H1 (cell line): Measurements from ENCODE around the gene DYSF. TPM values are rescaled to one million over a fixed set of nuclear protein-coding genes. Genes with fewer than 3 reads are reported as not detected.

ENCODE experiments used
- CTCF ChIA-PET: fragments of 300-600 bp; sonication (Branson Sonifier 250); formaldehyde crosslinking; loops from one replicate; lab custom pipeline; 2021; ENCODE audit not compliant: partially characterized antibody; lab: Charles Lee
- POLR2A ChIA-PET: fragments of 300-600 bp; sonication (Branson Sonifier 250); formaldehyde crosslinking; loops from one replicate; lab custom pipeline; 2021; ENCODE audit warnings: inconsistent platforms; ENCODE audit not compliant: partially characterized antibody; lab: Charles Lee
- DNase-seq, 2 experiments: peaks; one replicate each; pipeline versions ENCODE4 v3.0.0 to v3.0.0-alpha.2; 2010 to 2022; ENCODE audit warnings: low spot score in 2 of 2, low read depth in 1 of 2, mixed read lengths in 1 of 2
- FAIRE-seq: peaks from 2 replicates; lab custom pipeline; 2011; peaks lifted over from hg19 to GRCh38; lab: Jason Lieb, UNC
- H2AFZ ChIP-seq: 2 replicates; pipeline ENCODE4 v1.8.1; 2012; ENCODE audit warnings: low read length, inconsistent platforms
- H2AK5ac ChIP-seq: 2 replicates; pipeline ENCODE4 v1.6.1; 2013; ENCODE audit warnings: low read depth, low read length
- H2BK120ac ChIP-seq: replicated peaks from 2 replicates; pipeline ENCODE3; 2013; ENCODE audit warnings: low read depth, low read length, inconsistent platforms
- H2BK12ac ChIP-seq: 2 replicates; pipeline ENCODE4 v1.6.1; 2013; ENCODE audit warnings: low read depth, low read length
- H2BK15ac ChIP-seq: 2 replicates; pipeline ENCODE4 v1.6.1; 2013; ENCODE audit warnings: low read length
- H2BK20ac ChIP-seq: 2 replicates; pipeline ENCODE4 v1.6.1; 2013; ENCODE audit warnings: low read length
- H2BK5ac ChIP-seq: 2 replicates; pipeline ENCODE4 v1.6.1; 2013; ENCODE audit warnings: low read depth, low read length
- H3K14ac ChIP-seq: 2 replicates; pipeline ENCODE4 v1.6.1; 2013; ENCODE audit warnings: inconsistent platforms; ENCODE audit not compliant: insufficient read length
- H3K18ac ChIP-seq: 2 replicates; pipeline ENCODE4 v1.6.1; 2013; ENCODE audit warnings: low read length; ENCODE audit errors: extremely low read depth
- H3K23ac ChIP-seq: 2 replicates; pipeline ENCODE4 v1.6.1; 2013; ENCODE audit warnings: inconsistent platforms; ENCODE audit not compliant: insufficient read length
- H3K23me2 ChIP-seq: 2 replicates; pipeline ENCODE4 v1.6.1; 2013; ENCODE audit warnings: low read depth, low read length
- H3K27ac ChIP-seq: 2 replicates; pipeline ENCODE4 v1.6.1; 2011; ENCODE audit warnings: low read depth, low read length, inconsistent platforms
- H3K27me3 ChIP-seq, 4 experiments: replicated peaks in 1 of 4; 1 replicate in 1 of 4; 2 replicates in 3 of 4; pipeline versions ENCODE4 v1.6.1 to v1.8.1; 2011 to 2013; ENCODE audit warnings: low read length in 3 of 4, mild to moderate bottlenecking in 3 of 4, inconsistent platforms in 2 of 4, mixed read lengths in 2 of 4, moderate library complexity in 1 of 4; ENCODE audit not compliant: control insufficient read depth in 3 of 4, insufficient read depth in 3 of 4; ENCODE audit errors: extremely low read depth in 1 of 4
- H3K36me3 ChIP-seq, 4 experiments: 2 replicates each; pipeline versions ENCODE4 v1.6.1 to v1.8.1; 2011 to 2013; ENCODE audit warnings: mild to moderate bottlenecking in 4 of 4, low read length in 3 of 4, moderate library complexity in 2 of 4, control low read depth in 1 of 4, inconsistent platforms in 1 of 4; ENCODE audit not compliant: insufficient read depth in 4 of 4, control insufficient read depth in 2 of 4
- H3K4ac ChIP-seq: replicated peaks from 2 replicates; pipeline ENCODE3; 2013; ENCODE audit warnings: low read length, low read depth, mixed read lengths, inconsistent platforms; ENCODE audit not compliant: insufficient read length
- H3K4me1 ChIP-seq, 4 experiments: replicated peaks in 1 of 4; 1 replicate in 1 of 4; 2 replicates in 3 of 4; pipeline versions ENCODE4 v1.6.1 to v1.8.1; 2011 to 2013; ENCODE audit warnings: low read length in 3 of 4, inconsistent platforms in 2 of 4, mixed read lengths in 1 of 4; ENCODE audit not compliant: insufficient read depth in 4 of 4, control insufficient read depth in 3 of 4
- H3K4me2 ChIP-seq, 2 experiments: 2 replicates each; pipeline versions ENCODE4 v1.6.1 to v1.8.1; 2011 to 2013; ENCODE audit warnings: low read depth in 2 of 2, low read length in 2 of 2, control low read depth in 1 of 2, inconsistent platforms in 1 of 2, mild to moderate bottlenecking in 1 of 2; ENCODE audit not compliant: insufficient read depth in 1 of 2
- H3K4me3 ChIP-seq, 4 experiments: fragments of 200-600, 300-600 bp in 1 of 4; sonication (generic), shearing (Covaris generic), sonication (Bioruptor Twin) in 1 of 4; 2 replicates each; pipeline versions ENCODE4 v1.5.1 to v1.8.1; 2011 to 2016; ENCODE audit warnings: low read length in 4 of 4, low read depth in 3 of 4, control low read depth in 2 of 4, inconsistent platforms in 2 of 4, mild to moderate bottlenecking in 2 of 4, mixed read lengths in 1 of 4, moderate library complexity in 1 of 4; ENCODE audit not compliant: insufficient read depth in 2 of 4; ENCODE audit errors: extremely low read depth in 1 of 4
- H3K56ac ChIP-seq: replicated peaks from 2 replicates; pipeline ENCODE3; 2013; ENCODE audit warnings: low read depth, mild to moderate bottlenecking, mixed read lengths, low read length, inconsistent platforms; ENCODE audit not compliant: insufficient read length
- H3K79me1 ChIP-seq: 2 replicates; pipeline ENCODE4 v1.6.1; 2013; ENCODE audit warnings: low read depth, low read length, control low read depth
- H3K79me2 ChIP-seq, 2 experiments: 2 replicates each; pipeline versions ENCODE4 v1.6.1 to v1.8.1; 2012 to 2013; ENCODE audit warnings: low read length in 2 of 2, mild to moderate bottlenecking in 2 of 2, inconsistent platforms in 1 of 2; ENCODE audit not compliant: insufficient read depth in 2 of 2, control insufficient read depth in 1 of 2
- H3K9ac ChIP-seq, 4 experiments: replicated peaks in 1 of 4; 1 replicate in 1 of 4; 2 replicates in 3 of 4; pipeline versions ENCODE4 v1.6.1 to v1.8.1; 2011 to 2013; ENCODE audit warnings: low read depth in 3 of 4, low read length in 3 of 4, control low read depth in 2 of 4, mild to moderate bottlenecking in 2 of 4, moderate library complexity in 2 of 4, inconsistent platforms in 1 of 4; ENCODE audit errors: extremely low read depth in 1 of 4
- H3K9me3 ChIP-seq, 2 experiments: 2 replicates each; pipeline versions ENCODE4 v1.6.1 to v1.8.1; 2012 to 2013; ENCODE audit warnings: mild to moderate bottlenecking in 2 of 2, moderate library complexity in 2 of 2, control low read depth in 1 of 2, inconsistent platforms in 1 of 2, low read depth in 1 of 2, low read length in 1 of 2, mixed read lengths in 1 of 2; ENCODE audit not compliant: insufficient read depth in 2 of 2
- H4K20me1 ChIP-seq, 2 experiments: replicated peaks in 1 of 2; 2 replicates each; pipeline versions ENCODE3 to v1.8.1; 2011 to 2013; ENCODE audit warnings: inconsistent platforms in 2 of 2, low read length in 2 of 2, mild to moderate bottlenecking in 1 of 2; ENCODE audit not compliant: insufficient read depth in 2 of 2, control insufficient read depth in 1 of 2
- H4K5ac ChIP-seq: 2 replicates; pipeline ENCODE4 v1.6.1; 2013; ENCODE audit warnings: low read length, low read depth, mixed read lengths, inconsistent platforms; ENCODE audit not compliant: insufficient read length
- H4K8ac ChIP-seq: 2 replicates; pipeline ENCODE4 v1.8.0; 2013; ENCODE audit warnings: mild to moderate bottlenecking, moderate library complexity, low read length, inconsistent platforms; ENCODE audit not compliant: insufficient read depth; ENCODE audit errors: extremely low read depth
- H4K91ac ChIP-seq: replicated peaks from 2 replicates; pipeline ENCODE3; 2013; ENCODE audit warnings: low read length, mixed read lengths, inconsistent platforms; ENCODE audit not compliant: insufficient read length
- CTBP2 ChIP-seq: IDR thresholded peaks from 2 replicates; pipeline ENCODE4 v1.7.0; 2011; ENCODE audit warnings: borderline replicate concordance, mild to moderate bottlenecking, moderate library complexity, mixed read lengths, low read length; ENCODE audit not compliant: insufficient read depth, insufficient read length
- E2F6 ChIP-seq: IDR thresholded peaks from 2 replicates; pipeline ENCODE4 v1.6.1; 2012; ENCODE audit warnings: inconsistent platforms
- POLR2A ChIP-seq, 2 experiments: IDR thresholded peaks; 1 replicate in 1 of 2; 2 replicates in 1 of 2; pipeline ENCODE4 v1.6.1; 2011; ENCODE audit warnings: low read depth in 2 of 2, low read length in 2 of 2, mild to moderate bottlenecking in 2 of 2; ENCODE audit errors: control extremely low read depth in 1 of 2
- POU5F1 ChIP-seq: IDR thresholded peaks from 2 replicates; pipeline ENCODE4 v1.6.1; 2011; ENCODE audit warnings: low read depth, mild to moderate bottlenecking, low read length, moderate library complexity
- SP1 ChIP-seq: IDR thresholded peaks from 2 replicates; pipeline ENCODE4 v1.6.1; 2011; ENCODE audit warnings: low read depth, low read length
- SP4 ChIP-seq: IDR thresholded peaks from 2 replicates; pipeline ENCODE4 v1.6.1; 2012; ENCODE audit warnings: low read length, inconsistent platforms
- SUZ12 ChIP-seq: fragments of 200-600 bp; sonication (generic); IDR thresholded peaks from 2 replicates; pipeline ENCODE4 v1.6.1; 2012; ENCODE audit warnings: mild to moderate bottlenecking, inconsistent platforms, low read length, moderate library complexity, mixed read lengths
- TCF12 ChIP-seq: IDR thresholded peaks from 2 replicates; pipeline ENCODE4 v1.6.1; 2011; ENCODE audit warnings: low read depth, mild to moderate bottlenecking, low read length
- TEAD4 ChIP-seq: IDR thresholded peaks from 2 replicates; pipeline ENCODE4 v1.6.1; 2012; ENCODE audit warnings: low read depth, low read length, inconsistent platforms, mixed read lengths
- WGBS, 2 experiments: shearing (Covaris generic) in 1 of 2; methylation state at CpG; one replicate each; pipeline versions ENCODE4 v1.1.6 to v1.1.7; 2013 to 2015; ENCODE audit warnings: low lambda C conversion rate in 2 of 2, mixed read lengths in 2 of 2, inconsistent platforms in 1 of 2, low coverage in 1 of 2, missing lambda C conversion rate in 1 of 2; ENCODE audit not compliant: insufficient replicate concordance in 2 of 2, insufficient coverage in 1 of 2, insufficient read length in 1 of 2; ENCODE audit errors: extremely low coverage in 1 of 2, missing lambda C conversion rate in 1 of 2; 5-methylcytosine and 5-hydroxymethylcytosine counted together
- polyA plus RNA-seq, 7 experiments: library from polyadenylated mRNA; depleted of rRNA in 3 of 7; stranded (reverse) in 5 of 7; unstranded in 2 of 7; fragments of >200 nt in 5 of 7; fragments of 200-250 nt in 2 of 7; gene quantifications; 1 replicate in 5 of 7; 2 replicates in 1 of 7; 4 replicates in 1 of 7; pipeline versions ENCODE4 v1.2.1 to v1.2.3, GENCODE V29; 2011 to 2013; ENCODE audit warnings: missing spikeins in 2 of 7, mixed read lengths in 2 of 7
- total RNA-seq: library from RNA; stranded (reverse); fragmentation: NEBNext Ultra II Directional; extraction: Animal tissue kit (Norgen Biotek cat#: 25700); gene quantifications from 2 replicates; pipeline ENCODE4 v1.2.1, GENCODE V29; 2021

Gene DYSF
- total and polyA plus RNA-seq, 2 of the 8 experiments (the other 6 are each of a cell fraction or from before 2014, with no cell fraction given) = 5.8 to 7.1 TPM

GRCh38 chr2:71724793-71725192, 271.4 kb downstream of the DYSF start:
- Histone ChIP-seq H3K23me2 (peaks cover 4% of the 10 kb centered on the region; the same call in 1 of the 2 replicates), H2BK15ac (no peak overlapping the region), H3K18ac (no peak overlapping the region), H3K36me3 (no peaks in the 10 kb centered on the region), H3K4ac (no peak overlapping the region), H3K27ac (no peak overlapping the region), H3K23ac (no peak overlapping the region), H3K4me2 (no peak overlapping the region), H3K79me1 (no peaks in the 10 kb centered on the region), H2BK20ac (no peak overlapping the region), H3K9me3 (0 out of 4 replicates have a peak, but pooled peaks cover 3% of the 10 kb centered on the region in 2 experiments), H4K91ac (no peak overlapping the region), H3K14ac (no peak overlapping the region), H3K56ac (no peak overlapping the region), H2BK5ac (no peak overlapping the region), H4K20me1 (no peaks in the 10 kb centered on the region), H3K79me2 (no peaks in the 10 kb centered on the region), H2BK120ac (no peak overlapping the region), H3K4me1 (no peaks in the 10 kb centered on the region), H2BK12ac (no peak overlapping the region), H4K8ac (no peak overlapping the region), H2AFZ (no peak overlapping the region), H2AK5ac (no peak overlapping the region), H3K9ac (no peak overlapping the region), H4K5ac (no peak overlapping the region), H3K4me3 (no peak overlapping the region), H3K27me3 (0 out of 7 replicates have a peak, but pooled peaks cover 0 to 2% (median 0%) of the 10 kb centered on the region in 4 experiments)
- whole genome bisulfite sequencing, 2 experiments = 88% methylated on average over 1 of the region's 1 CpG; no CpG with 5 or more reads in 1 of the 2 experiments
- POLR2A ChIA-PET = no interaction called here
- DNase-seq = no peak
- CTCF ChIA-PET = no interaction called here
- TF ChIP-seq POU5F1 (no peak), SP1 (no peak), SP4 (no peak), CTBP2 (no peak), TEAD4 (no peak), POLR2A (IDR thresholded peaks at IDR 0.05; ENCODE audit: control extremely low read depth in 1 of 2, low read depth in 2 of 2, low read length in 2 of 2) (no peak), SUZ12 (no peak), TCF12 (no peak), E2F6 (no peak)
- FAIRE-seq = no peak
